MCF 10A (cell line): Measurements from ENCODE around the gene TTC27. TPM values are rescaled to one million over a fixed set of nuclear protein-coding genes. Genes with fewer than 3 reads are reported as not detected.
"Not testable (repeated sequence)": the region's sequence is repeated elsewhere in the genome, so short reads cannot be mapped to it uniquely, and the experiment has no call there.

Experiments used
- BruUV-seq: library from RNA; stranded (reverse); fragments of 400-500 nt; replicated peaks from 2 replicates; lab custom pipeline; 2021; lab: Mats Ljungman, UMichigan
- CTCF ChIA-PET: fragments of 300-600 bp; sonication (Branson Sonifier 250); formaldehyde crosslinking; extraction: SDS; loops from one replicate; lab custom pipeline; 2021; ENCODE audit warnings: antibody characterized with exemption, inconsistent platforms; lab: Yijun Ruan, JAX
- POLR2A ChIA-PET: fragments of 300-600, 350-650 bp; sonication (Branson Sonifier 250); formaldehyde crosslinking; extraction: SDS; loops from one replicate; lab custom pipeline; 2020; ENCODE audit warnings: antibody characterized with exemption, inconsistent platforms; lab: Yijun Ruan, JAX
- DNase-seq: peaks from one replicate; pipeline ENCODE4 v3.0.0-alpha.2; 2018; ENCODE audit not compliant: unreplicated experiment
- H3K27ac Mint-ChIP-seq: one replicate; pipeline ENCODE4 v1.8.0; 2022; ENCODE audit warnings: mild to moderate bottlenecking, low read depth, mixed read lengths; ENCODE audit not compliant: unreplicated experiment
- H3K27me3 Mint-ChIP-seq: one replicate; pipeline ENCODE4 v1.8.0; 2022; ENCODE audit warnings: mixed read lengths; ENCODE audit not compliant: insufficient read depth, unreplicated experiment
- H3K36me3 Mint-ChIP-seq: one replicate; pipeline ENCODE4 v1.8.0; 2022; ENCODE audit warnings: mild to moderate bottlenecking, moderate library complexity, mixed read lengths; ENCODE audit not compliant: insufficient read depth, unreplicated experiment
- H3K4me1 Mint-ChIP-seq: one replicate; pipeline ENCODE4 v1.8.0; 2022; ENCODE audit warnings: mixed read lengths; ENCODE audit not compliant: insufficient read depth, unreplicated experiment
- H3K4me3 Mint-ChIP-seq: one replicate; pipeline ENCODE4 v1.8.0; 2022; ENCODE audit warnings: mild to moderate bottlenecking, moderate library complexity, mixed read lengths; ENCODE audit not compliant: unreplicated experiment
- H3K9me3 Mint-ChIP-seq: one replicate; pipeline ENCODE4 v1.8.0; 2022; ENCODE audit warnings: mixed read lengths; ENCODE audit not compliant: unreplicated experiment
- intact Hi-C: fragments of 100-400 bp; cut with micrococcal nuclease; formaldehyde crosslinking; loops from 2 replicates; pipeline ENCODE4 v1.14.1; 2022
- total RNA-seq: library from RNA; stranded (reverse); gene quantifications from 2 replicates; pipeline ENCODE4 v1.2.3, GENCODE V29; 2022
- TF ChIP-seq, protein P1 (sequence below): fragments of 200-600 bp; IDR thresholded peaks from one replicate; pipeline ENCODE4 v1.8.0; 2022; ENCODE audit warnings: antibody characterized with exemption, mild to moderate bottlenecking; ENCODE audit not compliant: unreplicated experiment

TTC27 gene
- total RNA-seq, 1 experiment from 2014 or later, result 29.1 TPM

DNA sequence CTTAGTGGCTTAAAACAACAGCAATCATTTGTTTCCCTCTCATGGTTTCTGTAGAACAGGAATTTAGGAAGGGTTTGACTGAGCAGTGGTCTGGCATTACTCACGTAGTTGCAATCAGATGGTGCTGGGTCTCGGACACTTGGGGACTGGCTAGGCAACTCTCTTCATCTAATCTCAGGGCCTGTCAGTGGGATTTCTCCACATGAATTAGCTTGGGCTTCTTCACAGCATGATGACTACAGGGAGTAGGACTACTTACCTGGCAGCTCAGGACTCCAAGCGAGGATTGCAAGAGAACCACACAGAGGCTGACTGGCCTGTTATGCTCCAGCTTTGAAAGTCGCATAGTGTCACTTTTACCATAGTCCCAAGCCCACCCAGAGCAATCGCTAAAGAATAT, 125.1 kb downstream of the TTC27 start:
- H3K4me1 Mint-ChIP-seq, result peaks cover 5% of the 10 kb centered on the region
- H3K9me3 Mint-ChIP-seq, result no peaks in the 10 kb centered on the region
- H3K27me3 Mint-ChIP-seq, result no peaks in the 10 kb centered on the region
- ChIA-PET CTCF (interaction anchor here (0.6 kb wide), 2 partner anchors 18 to 93 kb away, joined by 3 to 4 read pairs; no protein-coding TSS in a partner anchor), POLR2A (no interaction called here)
- no peak overlapping the region for H3K4me3 Mint-ChIP-seq
- BruUV-seq, result no TSS peak
- H3K36me3 Mint-ChIP-seq, result peaks cover 19% of the 10 kb centered on the region
- DNase-seq, result no peak
- intact Hi-C loops, result no loop called here
- no peak overlapping the region for H3K27ac Mint-ChIP-seq
- TF ChIP-seq, protein P1, sequence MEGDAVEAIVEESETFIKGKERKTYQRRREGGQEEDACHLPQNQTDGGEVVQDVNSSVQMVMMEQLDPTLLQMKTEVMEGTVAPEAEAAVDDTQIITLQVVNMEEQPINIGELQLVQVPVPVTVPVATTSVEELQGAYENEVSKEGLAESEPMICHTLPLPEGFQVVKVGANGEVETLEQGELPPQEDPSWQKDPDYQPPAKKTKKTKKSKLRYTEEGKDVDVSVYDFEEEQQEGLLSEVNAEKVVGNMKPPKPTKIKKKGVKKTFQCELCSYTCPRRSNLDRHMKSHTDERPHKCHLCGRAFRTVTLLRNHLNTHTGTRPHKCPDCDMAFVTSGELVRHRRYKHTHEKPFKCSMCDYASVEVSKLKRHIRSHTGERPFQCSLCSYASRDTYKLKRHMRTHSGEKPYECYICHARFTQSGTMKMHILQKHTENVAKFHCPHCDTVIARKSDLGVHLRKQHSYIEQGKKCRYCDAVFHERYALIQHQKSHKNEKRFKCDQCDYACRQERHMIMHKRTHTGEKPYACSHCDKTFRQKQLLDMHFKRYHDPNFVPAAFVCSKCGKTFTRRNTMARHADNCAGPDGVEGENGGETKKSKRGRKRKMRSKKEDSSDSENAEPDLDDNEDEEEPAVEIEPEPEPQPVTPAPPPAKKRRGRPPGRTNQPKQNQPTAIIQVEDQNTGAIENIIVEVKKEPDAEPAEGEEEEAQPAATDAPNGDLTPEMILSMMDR, result no peak

DNA sequence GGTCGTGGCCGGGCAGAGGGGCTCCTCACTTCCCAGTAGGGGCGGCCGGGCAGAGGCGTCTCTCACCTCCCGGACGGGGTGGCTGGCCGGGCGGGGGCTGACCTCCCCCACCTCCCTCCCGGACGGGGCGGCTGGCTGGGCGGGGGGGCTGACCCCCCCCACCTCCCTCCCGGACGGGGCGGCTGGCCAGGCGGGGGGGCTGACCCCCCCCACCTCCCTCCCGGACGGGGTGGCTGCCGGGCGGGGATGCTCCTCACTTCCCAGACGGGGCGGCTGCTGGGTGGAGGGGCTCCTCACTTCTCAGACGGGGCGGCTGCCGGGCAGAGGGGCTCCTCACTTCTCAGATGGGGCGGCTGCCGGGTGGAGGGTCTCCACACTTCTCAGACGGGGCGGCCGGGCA, 126.8 kb downstream of the TTC27 start:
- H3K4me3 Mint-ChIP-seq, BruUV-seq, POLR2A ChIA-PET, H3K4me1 Mint-ChIP-seq, intact Hi-C loops, H3K27ac Mint-ChIP-seq, CTCF ChIA-PET, DNase-seq, H3K27me3 Mint-ChIP-seq, H3K9me3 Mint-ChIP-seq: not testable (repeated sequence)
- H3K36me3 Mint-ChIP-seq, result peaks cover 20% of the 10 kb centered on the region

DNA sequence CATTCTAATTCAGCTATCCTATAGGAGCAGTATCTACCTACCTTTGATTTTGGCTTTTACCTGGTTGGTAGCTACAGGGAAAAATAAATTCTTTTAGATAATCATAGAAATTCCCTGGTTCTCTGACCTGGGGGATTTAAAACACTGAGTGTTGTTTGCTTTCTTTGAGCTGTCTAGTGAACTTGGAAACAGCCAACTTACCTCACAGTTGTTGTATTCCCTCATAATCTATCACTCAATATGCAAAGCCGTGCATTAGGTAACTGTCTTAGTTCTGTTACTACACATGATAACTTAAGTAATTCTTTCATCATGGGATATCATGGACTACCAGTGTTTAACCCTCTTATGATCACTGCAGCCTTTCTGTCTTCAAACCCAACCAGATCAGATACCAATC, 127.8 kb downstream of the TTC27 start:
- intact Hi-C loops, result no loop called here
- Mint-ChIP-seq H3K4me1 (peaks cover 5% of the 10 kb centered on the region), H3K36me3 (peaks cover 16% of the 10 kb centered on the region), H3K27me3 (no peaks in the 10 kb centered on the region), H3K27ac (no peak overlapping the region), H3K4me3 (no peak overlapping the region), H3K9me3 (no peaks in the 10 kb centered on the region)
- TF ChIP-seq, protein P1, result no peak
- no peak for DNase-seq
- ChIA-PET CTCF (no interaction called here), POLR2A (no interaction called here)
- no TSS peak for BruUV-seq

DNA sequence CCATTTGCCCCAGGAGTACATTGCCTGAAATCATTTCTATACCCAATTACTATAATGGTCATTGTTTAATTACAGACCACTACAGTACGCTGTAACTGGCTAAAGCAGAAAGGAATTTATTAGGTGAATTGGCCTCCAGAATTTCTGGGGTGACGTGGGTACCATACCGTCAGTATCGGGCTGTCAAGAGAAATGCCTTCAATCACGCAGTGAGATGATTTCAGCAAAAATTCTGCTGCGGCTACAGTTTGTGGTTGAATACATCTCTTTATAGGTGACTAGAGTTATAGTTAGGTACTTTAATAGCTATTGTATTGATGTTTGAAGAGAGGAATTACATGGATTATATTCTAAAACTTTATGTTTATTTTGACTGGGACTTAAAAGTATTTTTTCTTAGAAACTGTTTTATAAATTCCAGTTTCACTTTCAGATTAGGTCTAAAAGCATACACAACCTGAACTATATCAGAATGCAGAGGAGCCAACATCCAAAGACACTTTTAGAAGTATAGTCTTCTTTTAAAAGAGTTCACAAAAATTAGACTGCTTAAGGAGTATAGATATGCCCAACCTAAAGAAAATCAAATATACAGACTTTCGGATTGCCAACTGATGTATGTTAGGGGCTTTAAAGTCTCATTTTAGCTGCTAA, 128.4 kb downstream of the TTC27 start:
- H3K4me3 Mint-ChIP-seq, result no peak overlapping the region
- ChIA-PET POLR2A (no interaction called here), CTCF (no interaction called here)
- BruUV-seq, result no TSS peak
- peaks cover 21% of the 10 kb centered on the region for H3K36me3 Mint-ChIP-seq
- no peak overlapping the region for H3K27ac Mint-ChIP-seq
- no peaks in the 10 kb centered on the region for H3K27me3 Mint-ChIP-seq
- H3K4me1 Mint-ChIP-seq, result peaks cover 5% of the 10 kb centered on the region
- DNase-seq, result no peak
- no peaks in the 10 kb centered on the region for H3K9me3 Mint-ChIP-seq
- TF ChIP-seq, protein P1, result no peak
- intact Hi-C loops, result no loop called here

DNA sequence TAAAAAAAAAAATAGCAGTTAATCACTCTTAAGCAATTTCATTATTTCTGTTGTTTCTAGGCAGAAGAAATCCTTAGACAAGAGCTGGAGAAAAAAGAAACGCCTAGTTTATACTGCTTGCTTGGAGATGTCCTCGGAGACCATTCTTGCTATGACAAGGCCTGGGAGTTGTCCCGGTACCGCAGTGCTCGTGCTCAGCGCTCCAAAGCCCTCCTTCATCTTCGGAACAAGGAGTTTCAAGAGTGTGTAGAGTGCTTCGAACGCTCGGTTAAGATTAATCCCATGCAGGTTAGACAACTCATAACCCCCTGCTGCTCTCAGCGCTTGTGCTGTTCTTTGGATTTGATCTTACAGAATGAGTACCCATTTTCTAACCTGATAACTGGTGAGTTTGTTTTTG, 130.4 kb downstream of the TTC27 start:
- Mint-ChIP-seq H3K27me3 (no peaks in the 10 kb centered on the region), H3K36me3 (peaks cover 22% of the 10 kb centered on the region), H3K9me3 (no peaks in the 10 kb centered on the region), H3K4me1 (peaks cover 5% of the 10 kb centered on the region), H3K27ac (no peak overlapping the region), H3K4me3 (no peak overlapping the region)
- TF ChIP-seq, protein P1, result no peak
- no peak for DNase-seq
- intact Hi-C loops, result no loop called here
- ChIA-PET CTCF (no interaction called here), POLR2A (no interaction called here)
- no TSS peak for BruUV-seq
